B cell (primary cell): ENCODE measurements around the gene PACC1. TPM values are rescaled to one million over a fixed set of nuclear protein-coding genes. Genes with fewer than 3 reads are reported as not detected.

Experiments used
- ATAC-seq: fragments of 200-7000 bp; cut with Tn5 transposase; one replicate; pipeline ENCODE4 v1.10.0; 2021; ENCODE audit warnings: low read depth, mild to moderate bottlenecking, moderate number of reproducible peaks, moderate library complexity
- CTCF ChIA-PET: fragments of 350-600 bp; sonication (Branson Sonifier 250); formaldehyde crosslinking; loops from one replicate; lab custom pipeline; 2021; ENCODE audit warnings: antibody characterized with exemption, inconsistent platforms; lab: Charles Lee
- POLR2A ChIA-PET: fragments of 350-600 bp; sonication (Branson Sonifier 250); formaldehyde crosslinking; loops from one replicate; lab custom pipeline; 2021; ENCODE audit warnings: antibody characterized with exemption; lab: Charles Lee
- DNase-seq: peaks from one replicate; pipeline ENCODE4 v3.0.0; 2013
- H2AFZ ChIP-seq: 2 replicates; pipeline ENCODE4 v1.6.1; 2012; ENCODE audit warnings: mild to moderate bottlenecking, low read depth, low read length; ENCODE audit not compliant: insufficient read depth, poor library complexity, severe bottlenecking
- H3K27ac ChIP-seq, 2 donors: 1 replicate in 1 of 2; 2 replicates in 1 of 2; pipeline ENCODE4 v1.5.1; 2012 to 2013; ENCODE audit warnings: low read length in 2 of 2, mild to moderate bottlenecking in 2 of 2, moderate library complexity in 1 of 2
- H3K27me3 ChIP-seq, 4 experiments: fragments of 200-600 bp in 1 of 4; sonication (generic) in 1 of 4; replicated peaks in 1 of 4; 1 replicate in 2 of 4; 2 replicates in 2 of 4; pipeline versions ENCODE4 v1.6.1 to v1.7.0; 2013 to 2016; ENCODE audit warnings: low read length in 3 of 4, mild to moderate bottlenecking in 2 of 4, mixed read lengths in 1 of 4, moderate library complexity in 1 of 4; ENCODE audit not compliant: insufficient read depth in 4 of 4, control insufficient read depth in 3 of 4; ENCODE audit errors: control extremely low read depth in 1 of 4
- H3K36me3 ChIP-seq, 2 experiments: replicated peaks in 1 of 2; 1 replicate in 1 of 2; 2 replicates in 1 of 2; pipeline versions ENCODE4 v1.6.1 to v1.7.1; 2013; ENCODE audit warnings: low read length in 1 of 2; ENCODE audit not compliant: insufficient read depth in 2 of 2, control insufficient read depth in 1 of 2; ENCODE audit errors: control extremely low read depth in 1 of 2, extremely low read depth in 1 of 2
- H3K4me1 ChIP-seq, 2 donors: fragments of 200-600 bp in 1 of 2; sonication (generic) in 1 of 2; 1 replicate in 1 of 2; 2 replicates in 1 of 2; pipeline versions ENCODE4 v1.5.1 to v1.6.1; 2013 to 2017; ENCODE audit warnings: low read length in 2 of 2; ENCODE audit not compliant: control insufficient read depth in 2 of 2, insufficient read depth in 2 of 2
- H3K4me2 ChIP-seq: replicated peaks from 2 replicates; pipeline ENCODE3; 2012; ENCODE audit warnings: mild to moderate bottlenecking, low read depth, low read length; ENCODE audit not compliant: poor library complexity, severe bottlenecking
- H3K4me3 ChIP-seq, 5 experiments: fragments of 200-600 bp in 1 of 5; sonication (generic) in 1 of 5; 1 replicate in 3 of 5; 2 replicates in 2 of 5; pipeline versions ENCODE4 v1.5.1 to v1.7.0; 2011 to 2016; ENCODE audit warnings: low read length in 4 of 5, mild to moderate bottlenecking in 4 of 5, low read depth in 2 of 5, control low read depth in 1 of 5, moderate library complexity in 1 of 5; ENCODE audit not compliant: insufficient read depth in 1 of 5; ENCODE audit errors: control extremely low read depth in 1 of 5, extremely low read depth in 1 of 5
- H3K79me2 ChIP-seq: fragments of 200-600 bp; sonication (generic); one replicate; pipeline ENCODE4 v1.6.0; 2016; ENCODE audit warnings: low read length; ENCODE audit not compliant: control insufficient read depth, insufficient read depth
- H3K9ac ChIP-seq: fragments of 200-600 bp; sonication (generic); 2 replicates; pipeline ENCODE4 v1.6.1; 2017; ENCODE audit warnings: mild to moderate bottlenecking, low read length, moderate library complexity
- H3K9me3 ChIP-seq, 3 donors: one replicate each; pipeline versions ENCODE4 v1.6.1 to v1.7.1; 2013; ENCODE audit warnings: low read length in 2 of 3; ENCODE audit not compliant: control insufficient read depth in 2 of 3, insufficient read depth in 1 of 3; ENCODE audit errors: control extremely low read depth in 1 of 3
- H4K20me1 ChIP-seq: 2 replicates; pipeline ENCODE4 v1.6.0; 2012; ENCODE audit warnings: mild to moderate bottlenecking, low read length; ENCODE audit not compliant: insufficient read depth, control insufficient read depth, poor library complexity, severe bottlenecking
- H3K27ac Mint-ChIP-seq: one replicate; pipeline ENCODE4 v1.8.0; 2021; ENCODE audit warnings: mixed read lengths
- H3K27me3 Mint-ChIP-seq: one replicate; pipeline ENCODE4 v1.8.0; 2021; ENCODE audit warnings: mixed read lengths
- H3K4me1 Mint-ChIP-seq: one replicate; pipeline ENCODE4 v1.8.0; 2021; ENCODE audit warnings: mixed read lengths
- H3K4me3 Mint-ChIP-seq: one replicate; pipeline ENCODE4 v1.8.0; 2021; ENCODE audit warnings: mixed read lengths
- H3K9me3 Mint-ChIP-seq: one replicate; pipeline ENCODE4 v1.8.0; 2022; ENCODE audit warnings: mixed read lengths; ENCODE audit not compliant: insufficient read depth
- CTCF ChIP-seq: fragments of 200-600 bp; IDR thresholded peaks from one replicate; pipeline ENCODE4 v1.8.0; 2022; ENCODE audit warnings: antibody characterized with exemption, mild to moderate bottlenecking
- EZH2 ChIP-seq: IDR thresholded peaks from 2 replicates; pipeline ENCODE4 v1.6.1; 2012; ENCODE audit warnings: borderline replicate concordance, low read depth, mild to moderate bottlenecking, moderate library complexity, low read length; ENCODE audit not compliant: insufficient read depth, poor library complexity, severe bottlenecking
- WGBS: methylation state at CpG from one replicate; pipeline ENCODE4 v1.1.5; 2013; ENCODE audit warnings: missing lambda C conversion rate; ENCODE audit not compliant: insufficient coverage; 5-methylcytosine and 5-hydroxymethylcytosine counted together
- intact Hi-C: fragments of 100-400 bp; cut with micrococcal nuclease; formaldehyde crosslinking; loops from one replicate; pipeline ENCODE4 v1.10.0; 2022
- polyA plus RNA-seq: library from polyadenylated mRNA; depleted of rRNA; stranded (reverse); fragments of >200 nt; gene quantifications from 2 replicates; pipeline ENCODE4 v1.2.3, GENCODE V29; 2012
- total RNA-seq, 2 donors: library from RNA; stranded (reverse); fragments of 120-200 nt in 1 of 2; gene quantifications; 1 replicate in 1 of 2; 2 replicates in 1 of 2; pipeline versions ENCODE4 v1.2.3 to v1.2.4, GENCODE V29; 2013 to 2022

Gene PACC1
- total and polyA plus RNA-seq, 2 donors (not counting 1 experiment from before 2014, with no cell fraction given) = 15.9 to 18.3 TPM

DNA sequence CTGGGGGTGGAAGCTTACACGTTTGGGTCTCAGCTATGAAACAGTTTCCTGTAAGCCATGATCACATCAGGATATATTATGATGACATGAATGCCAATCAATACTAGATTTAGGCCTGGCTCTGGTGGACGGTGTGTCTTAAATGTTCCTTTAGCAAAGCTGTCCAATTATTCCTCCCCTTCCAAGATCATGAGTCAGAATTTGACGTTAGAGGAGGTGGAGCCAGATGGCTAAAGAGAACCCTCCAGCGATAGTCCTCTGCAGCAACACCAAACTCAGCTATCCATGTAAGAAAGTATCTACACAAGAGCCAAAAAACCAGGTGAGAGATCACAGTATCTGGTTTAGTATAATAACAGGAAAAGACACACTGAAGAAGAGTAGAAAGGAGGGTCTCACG is 47.8 kb downstream of the PACC1 start:
- no peaks in the 10 kb centered on the region for H3K27me3 ChIP-seq
- H3K9ac ChIP-seq = no peak overlapping the region
- no peak for TF ChIP-seq EZH2
- no peak for TF ChIP-seq CTCF
- intact Hi-C loops = loop anchor here (10.0 kb wide), 1 partner anchor 682 kb away; no protein-coding TSS in a partner anchor
- ChIA-PET POLR2A (no interaction called here), CTCF (interaction anchor here (0.8 to 10.5 kb wide), 19 partner anchors 10 to 685 kb away, joined by 3 to 108 read pairs (median 5); partner anchors contain the start of genes DTL, INTS7 and PACC1)
- H3K27me3 Mint-ChIP-seq = no peaks in the 10 kb centered on the region
- no peak overlapping the region for H3K27ac Mint-ChIP-seq
- H3K4me2 ChIP-seq = no peak overlapping the region
- DNase-seq = no peak
- H3K4me1 ChIP-seq = no peaks in the 10 kb centered on the region
- H2AFZ ChIP-seq = no peak overlapping the region
- H3K79me2 ChIP-seq = peaks cover 9% of the 10 kb centered on the region
- no peak overlapping the region for H3K4me3 ChIP-seq
- no peak for ATAC-seq
- H3K27ac ChIP-seq = no peak overlapping the region
- WGBS = 100% methylated on average over 2 of the region's 5 CpGs
- peaks cover 2% of the 10 kb centered on the region for H3K4me1 Mint-ChIP-seq
- no peaks in the 10 kb centered on the region for H3K9me3 ChIP-seq
- no peak overlapping the region for H3K4me3 Mint-ChIP-seq
- peaks cover 0 to 27% of the 10 kb centered on the region in 2 experiments for H3K36me3 ChIP-seq
- H3K9me3 Mint-ChIP-seq = peaks cover 2% of the 10 kb centered on the region
- peaks cover 12% of the 10 kb centered on the region for H4K20me1 ChIP-seq

GRCh38 chr1:212364985-212365384 is 49.7 kb downstream of the PACC1 start:
- no peak overlapping the region for H3K4me2 ChIP-seq
- DNase-seq = no peak
- H3K4me1 ChIP-seq = no peaks in the 10 kb centered on the region
- no peak for ATAC-seq
- Mint-ChIP-seq H3K27ac (no peak overlapping the region), H3K9me3 (no peaks in the 10 kb centered on the region), H3K27me3 (no peaks in the 10 kb centered on the region), H3K4me3 (no peak overlapping the region), H3K4me1 (peaks cover 2% of the 10 kb centered on the region)
- POLR2A ChIA-PET = interaction anchor here (0.8 kb wide), 1 partner anchor 9 kb away, joined by 4 read pairs; no protein-coding TSS in a partner anchor
- H3K79me2 ChIP-seq = peaks cover 9% of the 10 kb centered on the region
- no peak overlapping the region for H3K9ac ChIP-seq
- no peaks in the 10 kb centered on the region for H3K9me3 ChIP-seq
- H3K27me3 ChIP-seq = no peaks in the 10 kb centered on the region
- H3K27ac ChIP-seq = no peak overlapping the region
- 100% methylated on average over 1 of the region's 7 CpGs for WGBS
- CTCF ChIA-PET = interaction anchor here (0.7 to 10.5 kb wide), 11 partner anchors 9 to 683 kb away, joined by 3 to 108 read pairs (median 5); no protein-coding TSS in a partner anchor
- intact Hi-C loops = loop anchor here (10.0 kb wide), 1 partner anchor 680 kb away; no protein-coding TSS in a partner anchor
- H2AFZ ChIP-seq = no peak overlapping the region
- TF ChIP-seq CTCF = no peak
- TF ChIP-seq EZH2 = no peak
- no peak overlapping the region for H3K4me3 ChIP-seq
- H4K20me1 ChIP-seq = peaks cover 12% of the 10 kb centered on the region
- H3K36me3 ChIP-seq = peaks cover 4 to 44% of the 10 kb centered on the region in 2 experiments
